CD4-positive, alpha-beta T cell (primary cell): ENCODE results near the gene DCP2. TPM values are rescaled to one million over a fixed set of nuclear protein-coding genes. Genes with fewer than 3 reads are reported as not detected.

Experiments used
- ATAC-seq: fragments of 200-7000 bp; cut with Tn5 transposase; one replicate; pipeline ENCODE4 v1.10.0; 2022; ENCODE audit warnings: mild to moderate bottlenecking; ENCODE audit not compliant: poor library complexity
- CTCF ChIA-PET: fragments of 350-600 bp; sonication (Branson Sonifier 250); formaldehyde crosslinking; loops from one replicate; lab custom pipeline; 2021; ENCODE audit warnings: antibody characterized with exemption, inconsistent platforms; lab: Charles Lee
- POLR2A ChIA-PET: fragments of 350-600 bp; sonication (Branson Sonifier 250); formaldehyde crosslinking; loops from one replicate; lab custom pipeline; 2021; ENCODE audit warnings: antibody characterized with exemption, inconsistent platforms; lab: Charles Lee
- DNase-seq, 14 experiments: peaks; one replicate each; pipeline ENCODE4 v3.0.0-alpha.2; 2013 to 2020; ENCODE audit warnings: mixed read lengths in 2 of 14
- H3K27ac ChIP-seq, 2 donors: one replicate each; pipeline versions ENCODE4 v1.5.1 to v1.7.0; 2013; ENCODE audit warnings: low read length in 2 of 2, low read depth in 1 of 2, mild to moderate bottlenecking in 1 of 2
- H3K27me3 ChIP-seq, 2 experiments: 1 replicate in 1 of 2; 2 replicates in 1 of 2; pipeline versions ENCODE4 v1.6.1 to v1.7.0; 2013; ENCODE audit warnings: low read length in 2 of 2, control low read depth in 1 of 2, mild to moderate bottlenecking in 1 of 2, moderate library complexity in 1 of 2; ENCODE audit not compliant: insufficient read depth in 2 of 2, control insufficient read depth in 1 of 2
- H3K36me3 ChIP-seq: one replicate; pipeline ENCODE4 v1.6.1; 2013; ENCODE audit warnings: low read length, control low read depth; ENCODE audit not compliant: insufficient read depth
- H3K4me1 ChIP-seq: one replicate; pipeline ENCODE4 v1.6.1; 2013; ENCODE audit warnings: low read length, control low read depth; ENCODE audit not compliant: insufficient read depth
- H3K4me3 ChIP-seq: one replicate; pipeline ENCODE4 v1.5.1; 2013; ENCODE audit warnings: mild to moderate bottlenecking, low read length, moderate library complexity
- H3K9me3 ChIP-seq, 2 experiments: 1 replicate in 1 of 2; 2 replicates in 1 of 2; pipeline versions ENCODE4 v1.6.1 to v1.7.0; 2013; ENCODE audit warnings: low read length in 2 of 2, mild to moderate bottlenecking in 2 of 2, control low read depth in 1 of 2, moderate library complexity in 1 of 2; ENCODE audit not compliant: control insufficient read depth in 1 of 2, insufficient read depth in 1 of 2
- H3K27ac Mint-ChIP-seq: one replicate; pipeline ENCODE4 v1.8.0; 2020; ENCODE audit warnings: mixed read lengths
- H3K27me3 Mint-ChIP-seq: one replicate; pipeline ENCODE4 v1.8.0; 2021; ENCODE audit warnings: mixed read lengths
- H3K36me3 Mint-ChIP-seq: one replicate; pipeline ENCODE4 v1.8.0; 2021; ENCODE audit warnings: low read depth, mixed read lengths
- H3K4me1 Mint-ChIP-seq: one replicate; pipeline ENCODE4 v1.8.0; 2021; ENCODE audit warnings: low read depth, mixed read lengths
- H3K4me3 Mint-ChIP-seq: one replicate; pipeline ENCODE4 v1.8.0; 2020; ENCODE audit warnings: mild to moderate bottlenecking, mixed read lengths
- H3K9me3 Mint-ChIP-seq: one replicate; pipeline ENCODE4 v1.8.0; 2020; ENCODE audit warnings: mixed read lengths
- CTCF ChIP-seq: fragments of 200-600 bp; IDR thresholded peaks from one replicate; pipeline ENCODE4 v1.8.0; 2022; ENCODE audit warnings: antibody characterized with exemption, mild to moderate bottlenecking
- intact Hi-C, 2 experiments: fragments of 100-400 bp; cut with DNase I in 1 of 2; cut with micrococcal nuclease in 1 of 2; formaldehyde crosslinking; loops; one replicate each; pipeline versions ENCODE4 v1.15.1 to v1.9.0; 2023 to 2025; cut with DNase I, micrococcal nuclease
- total RNA-seq, 174 experiments: library from RNA in 2 of 174; stranded (reverse) in 2 of 174; gene quantifications; one replicate each; pipeline ENCODE4 v1.2.3 and lab custom pipeline; 2021 to 2026

DCP2 gene
- total RNA-seq, 2 experiments from 2014 or later, result 86.3 to 87.1 TPM

GRCh38 chr5:112975721-112976431 is 722 bp upstream of the DCP2 start:
- intact Hi-C loops, result loop anchor here (2.0 to 5.0 kb wide), 6 partner anchors 47 to 536 kb away; partner anchors contain the start of genes REEP5 (in 2 of the 2), YTHDC2 (in 2 of the 2) and SRP19 (in 1 of the 2)
- Mint-ChIP-seq H3K4me1 (peaks cover 50% of the 10 kb centered on the region), H3K4me3 (peak overlapping the region; percentile 100), H3K9me3 (no peaks in the 10 kb centered on the region), H3K27me3 (no peaks in the 10 kb centered on the region), H3K27ac (peak overlapping the region; percentile 96), H3K36me3 (peaks cover 28% of the 10 kb centered on the region)
- ChIA-PET CTCF (interaction anchor here (0.6 to 2.4 kb wide), 5 partner anchors 12 to 636 kb away, joined by 3 to 10 read pairs (median 4); no protein-coding TSS in a partner anchor), POLR2A (interaction anchor here (0.5 to 3.1 kb wide), 35 partner anchors 8 to 1749 kb away, joined by 3 to 74 read pairs (median 5); partner anchors contain the start of genes REEP5, SRP19 and YTHDC2)
- Histone ChIP-seq H3K4me3 (peak overlapping the region; percentile 92), H3K27ac (peak overlapping the region; percentile 18 to 53), H3K4me1 (peaks cover 12% of the 10 kb centered on the region), H3K36me3 (peaks cover under 1% of the 10 kb centered on the region), H3K9me3 (no peaks in the 10 kb centered on the region), H3K27me3 (no peaks in the 10 kb centered on the region)
- no peak for TF ChIP-seq CTCF
- ATAC-seq (peak; percentile 37), DNase-seq (peak in 1 of 14 experiments; percentile 11)

GRCh38 chr5:112977440-112977861 is 853 bp downstream of the DCP2 start:
- peaks cover 20% of the 10 kb centered on the region for H3K4me1 ChIP-seq
- TF ChIP-seq CTCF, result no peak
- no peaks in the 10 kb centered on the region for H3K27me3 ChIP-seq
- H3K27me3 Mint-ChIP-seq, result no peaks in the 10 kb centered on the region
- H3K4me1 Mint-ChIP-seq, result peaks cover 62% of the 10 kb centered on the region
- intact Hi-C loops, result loop anchor here (2.0 to 5.0 kb wide), 6 partner anchors 45 to 535 kb away; partner anchors contain the start of genes REEP5 (in 2 of the 2), YTHDC2 (in 2 of the 2) and SRP19 (in 1 of the 2)
- H3K36me3 ChIP-seq, result peaks cover 8% of the 10 kb centered on the region
- no peaks in the 10 kb centered on the region for H3K9me3 Mint-ChIP-seq
- no peaks in the 10 kb centered on the region for H3K9me3 ChIP-seq
- peak overlapping the region; percentile 72 to 78 for H3K27ac ChIP-seq
- DNase-seq (peak in 3 of 14 experiments; percentile 17 to 31 (median 21)), ATAC-seq (no peak)
- peak overlapping the region; percentile 100 for H3K4me3 Mint-ChIP-seq
- CTCF ChIA-PET, result no interaction called here
- H3K27ac Mint-ChIP-seq, result peak overlapping the region; percentile 96
- POLR2A ChIA-PET, result interaction anchor here (3.1 kb wide), 1 partner anchor 55 kb away, joined by 74 read pairs; the partner anchor contains the start of gene REEP5
- peaks cover 40% of the 10 kb centered on the region for H3K36me3 Mint-ChIP-seq
- peak overlapping the region; percentile 92 for H3K4me3 ChIP-seq

- Mint-ChIP-seq H3K4me1 (peaks cover 76% of the 10 kb centered on the region), H3K27ac (peak overlapping the region; percentile 96), H3K36me3 (peaks cover 54% of the 10 kb centered on the region), H3K27me3 (no peaks in the 10 kb centered on the region), H3K9me3 (no peaks in the 10 kb centered on the region), H3K4me3 (peak overlapping the region; percentile 100)
- intact Hi-C loops, result loop anchor here (5.0 kb wide), 4 partner anchors 117 to 533 kb away; partner anchors contain the start of genes YTHDC2 (in 2 of the 2) and SRP19 (in 1 of the 2)
- no peaks in the 10 kb centered on the region for H3K27me3 ChIP-seq
- ATAC-seq, result no peak
- no peak for TF ChIP-seq CTCF
- POLR2A ChIA-PET, result interaction anchor here (0.7 to 1.7 kb wide), 6 partner anchors 8 to 535 kb away, joined by 3 to 8 read pairs (median 4); partner anchors contain the start of genes REEP5, SRP19 and YTHDC2
- peaks cover 20% of the 10 kb centered on the region for H3K4me1 ChIP-seq
- DNase-seq, result peak in 1 of 14 experiments; percentile 19
- no peak overlapping the region for H3K27ac ChIP-seq
- CTCF ChIA-PET, result interaction anchor here (0.8 to 1.3 kb wide), 3 partner anchors 11 to 118 kb away, joined by 4 to 9 read pairs (median 5); partner anchors contain the start of gene SRP19
- peaks cover 14% of the 10 kb centered on the region for H3K36me3 ChIP-seq
- H3K9me3 ChIP-seq, result no peaks in the 10 kb centered on the region
- H3K4me3 ChIP-seq, result peak overlapping the region; percentile 92
Measured at GRCh38 chr5:112978836-112979235, 2.2 kb downstream of the DCP2 start.
